Activated naive CD4-positive, alpha-beta T cell (primary cell): ENCODE data around the gene SEMA6B.
"Not testable (repeated sequence)": the region's sequence is repeated elsewhere in the genome, so short reads cannot be mapped to it uniquely, and the experiment has no call there.

Experiments used
- DNase-seq, 4 experiments: peaks; one replicate each; lab custom pipeline; 2025; lab: John Stamatoyannopoulos, UW

The SEMA6B gene

GRCh38 chr19:4559569-4559968 is at the start of gene SEMA6B:
Gene SEMA6B (minus strand): TSS chr19:4559684. CDS start chr19:4558457, 1,227 bp downstream.
- DNase-seq: no peak

- no peak for DNase-seq
These were observed 47.6 kb upstream of the SEMA6B start for GRCh38 chr19:4606921-4607678.

- no peak for DNase-seq
These were observed 46.7 kb upstream of the SEMA6B start for GRCh38 chr19:4606181-4606580.

GRCh38 chr19:4604912-4605311 is 45.4 kb upstream of the SEMA6B start:
- no peak for DNase-seq

- no peak for DNase-seq
These were observed 43.4 kb upstream of the SEMA6B start for GRCh38 chr19:4602915-4603314.

- DNase-seq: no peak
These were observed 42.8 kb upstream of the SEMA6B start for GRCh38 chr19:4602173-4602788.

GRCh38 chr19:4600893-4601292 is 41.4 kb upstream of the SEMA6B start:
- DNase-seq: no peak

GRCh38 chr19:4600082-4600481 is 40.6 kb upstream of the SEMA6B start:
- no peak for DNase-seq

GRCh38 chr19:4598712-4599111 is 39.2 kb upstream of the SEMA6B start:
- no peak for DNase-seq

- DNase-seq: peak in 2 of 4 experiments; percentile 11 to 44
These were observed 38.6 kb upstream of the SEMA6B start for GRCh38 chr19:4597975-4598671.

GRCh38 chr19:4597278-4597974 is 37.9 kb upstream of the SEMA6B start:
- DNase-seq: peak in 1 of 4 experiments; percentile 28

GRCh38 chr19:4596033-4596904 is 36.8 kb upstream of the SEMA6B start:
- DNase-seq: no peak

- DNase-seq: not testable (repeated sequence)
These were observed 35.7 kb upstream of the SEMA6B start for GRCh38 chr19:4595158-4595557.

GRCh38 chr19:4594201-4594600 is 34.7 kb upstream of the SEMA6B start:
- no peak for DNase-seq

GRCh38 chr19:4593409-4593851 is 33.9 kb upstream of the SEMA6B start:
- DNase-seq: no peak

GRCh38 chr19:4592445-4592844 is 33.0 kb upstream of the SEMA6B start:
- no peak for DNase-seq

GRCh38 chr19:4591320-4591719 is 31.8 kb upstream of the SEMA6B start:
- no peak for DNase-seq

- DNase-seq: no peak
These were observed 31.1 kb upstream of the SEMA6B start for GRCh38 chr19:4590559-4590958.

GRCh38 chr19:4589579-4590410 is 30.3 kb upstream of the SEMA6B start:
- DNase-seq: no peak

GRCh38 chr19:4588291-4588761 is 28.8 kb upstream of the SEMA6B start:
- no peak for DNase-seq
